C4-2B (cell line): Measurements from ENCODE around the gene RIT2.

Source experiments
- CTCF ChIP-seq: fragments of 450-650 bp; conservative IDR thresholded peaks from 2 replicates; pipeline ENCODE4 v1.5.1; 2017; ENCODE audit warnings: mild to moderate bottlenecking
- ZFX ChIP-seq: fragments of 450-650 bp; IDR thresholded peaks from 2 replicates; pipeline ENCODE4 v1.6.1; 2017

- no peak for TF ChIP-seq CTCF
- TF ChIP-seq ZFX, result no peak
Observed at GRCh38 chr18:43054815-43055519, 60.5 kb downstream of the RIT2 start.
